Measurements from ENCODE around the gene LAMA2. TPM values are rescaled to one million over a fixed set of nuclear protein-coding genes. Genes with fewer than 3 reads are reported as not detected.
A peak's percentile ranks its signal among the peaks of the same experiment; 100 is the strongest.

LAMA2 gene
- total RNA-seq, 1 donor: 40.2 TPM

DNA sequence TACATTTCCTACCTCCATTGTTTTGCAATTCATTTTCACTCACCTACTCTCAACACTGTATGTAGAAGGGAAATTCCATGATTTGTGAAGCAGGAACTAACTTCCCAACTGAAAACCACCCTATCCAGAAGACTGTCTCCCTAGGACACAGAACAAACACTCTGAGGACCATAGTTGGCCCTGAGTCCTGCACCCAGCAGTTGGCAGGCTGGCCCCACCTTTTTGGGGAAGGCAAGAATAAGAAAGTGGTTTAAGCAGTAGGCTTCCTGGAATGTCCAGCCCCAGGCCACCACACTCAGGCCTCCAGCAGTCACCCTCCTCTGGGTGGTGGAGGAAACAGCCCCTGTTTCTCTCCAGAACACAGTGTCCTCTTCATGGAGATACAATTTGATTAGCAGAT lies 568.2 kb downstream of the LAMA2 start:
- H3K4me3 ChIP-seq (ENCODE audit: low read depth, low read length): no peak overlapping the region
- DNase-seq (ENCODE audit: low read depth): no peak
- TF ChIP-seq, protein P1, sequence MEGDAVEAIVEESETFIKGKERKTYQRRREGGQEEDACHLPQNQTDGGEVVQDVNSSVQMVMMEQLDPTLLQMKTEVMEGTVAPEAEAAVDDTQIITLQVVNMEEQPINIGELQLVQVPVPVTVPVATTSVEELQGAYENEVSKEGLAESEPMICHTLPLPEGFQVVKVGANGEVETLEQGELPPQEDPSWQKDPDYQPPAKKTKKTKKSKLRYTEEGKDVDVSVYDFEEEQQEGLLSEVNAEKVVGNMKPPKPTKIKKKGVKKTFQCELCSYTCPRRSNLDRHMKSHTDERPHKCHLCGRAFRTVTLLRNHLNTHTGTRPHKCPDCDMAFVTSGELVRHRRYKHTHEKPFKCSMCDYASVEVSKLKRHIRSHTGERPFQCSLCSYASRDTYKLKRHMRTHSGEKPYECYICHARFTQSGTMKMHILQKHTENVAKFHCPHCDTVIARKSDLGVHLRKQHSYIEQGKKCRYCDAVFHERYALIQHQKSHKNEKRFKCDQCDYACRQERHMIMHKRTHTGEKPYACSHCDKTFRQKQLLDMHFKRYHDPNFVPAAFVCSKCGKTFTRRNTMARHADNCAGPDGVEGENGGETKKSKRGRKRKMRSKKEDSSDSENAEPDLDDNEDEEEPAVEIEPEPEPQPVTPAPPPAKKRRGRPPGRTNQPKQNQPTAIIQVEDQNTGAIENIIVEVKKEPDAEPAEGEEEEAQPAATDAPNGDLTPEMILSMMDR (IDR thresholded peaks at IDR 0.05; ENCODE audit: insufficient read depth, low read depth, low read length): no peak

DNA sequence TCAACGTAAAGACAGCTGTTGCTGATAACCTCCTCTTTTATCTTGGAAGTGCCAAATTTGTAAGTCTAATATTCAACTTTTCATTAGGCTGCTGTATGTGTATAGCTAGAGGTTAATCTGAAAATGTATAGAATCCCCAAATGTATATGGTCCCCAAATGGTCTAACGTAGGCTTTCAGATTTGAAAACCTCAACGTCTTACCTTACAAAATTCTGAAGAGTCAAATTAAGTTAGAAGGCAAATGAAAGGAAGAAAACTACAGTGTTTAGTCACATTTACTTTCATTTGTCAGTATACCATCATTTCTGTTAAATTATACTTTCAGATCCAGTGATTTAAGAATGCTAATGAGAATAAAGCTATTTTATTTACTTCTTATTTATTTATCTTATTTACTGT lies 570.1 kb downstream of the LAMA2 start:
- H3K4me3 ChIP-seq (ENCODE audit: low read depth, low read length): no peak overlapping the region
- no peak for DNase-seq (ENCODE audit: low read depth)
- TF ChIP-seq, protein P1 (IDR thresholded peaks at IDR 0.05; ENCODE audit: insufficient read depth, low read depth, low read length): no peak

DNA sequence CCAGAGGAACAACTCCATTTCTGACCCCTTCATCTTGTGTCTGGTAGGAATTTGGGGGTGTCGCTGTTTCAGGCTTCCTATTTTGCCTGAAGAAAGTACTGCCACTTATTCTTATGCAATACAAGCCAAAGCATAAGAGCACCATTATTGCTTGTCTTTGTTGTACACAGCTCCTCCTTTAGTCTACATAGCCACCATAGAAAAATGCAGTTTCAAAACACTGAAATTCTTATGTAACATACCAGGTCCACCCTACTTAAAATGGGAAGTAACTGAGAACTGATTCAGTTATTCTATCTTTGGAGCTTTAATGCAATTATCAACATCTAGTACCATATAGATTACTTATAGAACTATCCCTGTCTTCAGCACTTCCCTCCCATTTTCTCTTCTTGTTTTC lies 571.5 kb downstream of the LAMA2 start:
- no peak overlapping the region for H3K4me3 ChIP-seq (ENCODE audit: low read depth, low read length)
- no peak for DNase-seq (ENCODE audit: low read depth)
- TF ChIP-seq, protein P1 (IDR thresholded peaks at IDR 0.05; ENCODE audit: insufficient read depth, low read depth, low read length): no peak

DNA sequence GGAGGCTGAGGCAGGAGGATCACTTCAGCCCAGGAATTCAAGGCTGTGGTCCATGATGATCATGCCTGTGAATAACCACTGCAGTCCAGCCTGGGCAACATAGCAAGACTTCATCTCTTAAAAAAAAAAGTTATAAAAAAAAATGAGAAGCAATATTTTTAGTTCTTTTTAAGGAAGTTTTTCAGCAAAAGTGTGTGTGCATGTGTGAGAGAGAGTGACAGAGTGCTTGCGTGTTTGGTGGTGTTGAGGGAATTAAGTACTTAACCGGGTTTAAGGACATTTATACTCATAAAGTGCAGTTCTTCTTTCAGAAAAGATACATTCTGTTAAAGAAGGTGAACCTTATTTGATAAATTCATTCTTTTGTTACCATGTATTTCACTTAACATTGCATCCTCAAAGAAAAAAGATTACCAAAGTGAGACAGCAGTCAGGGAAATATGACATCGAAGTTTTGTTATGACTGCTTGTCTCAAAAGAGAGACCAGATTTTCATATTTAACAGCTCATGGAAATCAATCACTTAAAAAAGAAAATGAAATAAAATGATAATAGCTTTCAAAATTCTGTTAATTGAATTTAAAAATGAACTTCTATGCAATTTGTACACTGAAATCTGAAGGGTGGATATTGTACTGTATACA lies 572.3 kb downstream of the LAMA2 start:
- no peak for DNase-seq (ENCODE audit: low read depth)
- TF ChIP-seq, protein P1 (IDR thresholded peaks at IDR 0.05; ENCODE audit: insufficient read depth, low read depth, low read length): no peak
- no peak overlapping the region for H3K4me3 ChIP-seq (ENCODE audit: low read depth, low read length)

DNA sequence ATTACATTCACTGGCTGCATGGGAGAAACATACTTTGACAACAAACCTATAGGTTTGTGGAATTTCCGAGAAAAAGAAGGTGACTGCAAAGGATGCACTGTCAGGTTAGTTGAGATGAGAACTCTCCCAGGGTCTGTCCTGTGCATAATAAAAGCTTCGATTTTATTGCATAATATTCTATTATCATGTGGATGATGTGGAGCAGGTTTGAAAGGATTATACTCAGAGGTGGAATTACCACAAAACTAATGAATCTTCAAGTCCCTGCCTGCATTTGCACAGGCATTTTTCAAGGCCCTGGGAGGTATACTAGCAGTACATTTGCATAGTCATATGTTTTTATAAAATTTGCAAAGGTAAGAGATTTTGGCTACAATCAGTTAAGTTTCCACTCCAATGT lies 577.3 kb downstream of the LAMA2 start:
- no peak overlapping the region for H3K4me3 ChIP-seq (ENCODE audit: low read depth, low read length)
- no peak for DNase-seq (ENCODE audit: low read depth)
- TF ChIP-seq, protein P1 (IDR thresholded peaks at IDR 0.05; ENCODE audit: insufficient read depth, low read depth, low read length): no peak

DNA sequence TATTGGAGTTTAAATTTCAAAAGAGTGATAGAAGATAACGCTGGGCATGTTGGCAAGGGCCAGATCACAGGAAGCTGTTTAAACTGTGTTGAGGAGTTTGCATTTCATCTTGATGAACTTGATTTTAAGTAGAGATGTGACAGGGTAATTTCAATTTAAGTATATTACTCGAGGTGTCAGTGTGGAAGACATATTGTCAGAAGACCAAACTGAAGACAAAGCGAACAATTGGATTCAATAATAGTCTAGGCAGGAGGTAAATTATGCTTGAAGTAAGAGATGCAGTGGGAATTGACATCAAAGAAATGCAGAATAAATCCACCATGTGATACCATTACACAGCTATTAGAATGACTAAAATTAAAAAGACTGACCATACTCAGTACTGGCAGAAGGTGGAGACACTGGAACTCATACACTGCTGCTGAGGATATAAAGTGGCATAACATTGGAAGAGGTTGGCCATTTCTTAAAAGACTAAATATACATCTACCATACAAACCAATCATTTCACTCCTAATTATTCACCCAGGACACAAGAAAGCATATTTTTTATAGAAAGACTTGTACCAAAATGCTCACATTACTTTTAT lies 586.2 kb downstream of the LAMA2 start:
- no peak overlapping the region for H3K4me3 ChIP-seq (ENCODE audit: low read depth, low read length)
- no peak for DNase-seq (ENCODE audit: low read depth)
- TF ChIP-seq, protein P1 (IDR thresholded peaks at IDR 0.05; ENCODE audit: insufficient read depth, low read depth, low read length): peak; percentile 14

DNA sequence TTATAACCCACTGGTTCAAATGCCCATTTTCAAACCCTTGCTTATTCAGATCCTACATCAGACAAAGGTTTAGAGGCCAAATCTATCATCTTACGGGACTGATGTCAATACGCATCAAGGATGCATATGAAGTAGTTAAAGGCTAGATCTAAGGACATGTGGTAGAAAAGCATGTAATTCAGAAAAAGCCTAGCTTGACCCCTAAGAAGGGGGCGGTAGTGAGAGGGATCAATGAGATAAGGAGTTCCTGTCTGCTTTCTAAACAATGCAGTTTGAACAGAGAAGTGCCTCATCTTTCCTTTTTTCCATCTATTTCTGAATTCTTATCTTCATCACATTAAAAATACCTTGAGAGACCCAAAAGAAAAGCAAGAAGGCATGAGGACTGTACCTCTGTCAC lies 589.3 kb downstream of the LAMA2 start:
- TF ChIP-seq, protein P1 (IDR thresholded peaks at IDR 0.05; ENCODE audit: insufficient read depth, low read depth, low read length): no peak
- no peak for DNase-seq (ENCODE audit: low read depth)
- H3K4me3 ChIP-seq (ENCODE audit: low read depth, low read length): no peak overlapping the region
